ENCODE data around the gene CYBRD1.

GRCh38 chr2:171587567-171587966, 65.3 kb downstream of the CYBRD1 start:
- no peak for TF ChIP-seq EZH2 (IDR thresholded peaks at IDR 0.05; ENCODE audit: borderline replicate concordance)
- TF ChIP-seq, protein P1, sequence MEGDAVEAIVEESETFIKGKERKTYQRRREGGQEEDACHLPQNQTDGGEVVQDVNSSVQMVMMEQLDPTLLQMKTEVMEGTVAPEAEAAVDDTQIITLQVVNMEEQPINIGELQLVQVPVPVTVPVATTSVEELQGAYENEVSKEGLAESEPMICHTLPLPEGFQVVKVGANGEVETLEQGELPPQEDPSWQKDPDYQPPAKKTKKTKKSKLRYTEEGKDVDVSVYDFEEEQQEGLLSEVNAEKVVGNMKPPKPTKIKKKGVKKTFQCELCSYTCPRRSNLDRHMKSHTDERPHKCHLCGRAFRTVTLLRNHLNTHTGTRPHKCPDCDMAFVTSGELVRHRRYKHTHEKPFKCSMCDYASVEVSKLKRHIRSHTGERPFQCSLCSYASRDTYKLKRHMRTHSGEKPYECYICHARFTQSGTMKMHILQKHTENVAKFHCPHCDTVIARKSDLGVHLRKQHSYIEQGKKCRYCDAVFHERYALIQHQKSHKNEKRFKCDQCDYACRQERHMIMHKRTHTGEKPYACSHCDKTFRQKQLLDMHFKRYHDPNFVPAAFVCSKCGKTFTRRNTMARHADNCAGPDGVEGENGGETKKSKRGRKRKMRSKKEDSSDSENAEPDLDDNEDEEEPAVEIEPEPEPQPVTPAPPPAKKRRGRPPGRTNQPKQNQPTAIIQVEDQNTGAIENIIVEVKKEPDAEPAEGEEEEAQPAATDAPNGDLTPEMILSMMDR (IDR thresholded peaks at IDR 0.05; ENCODE audit: poor library complexity), result no peak

Measured in hepatocyte (in vitro differentiated cells).